Right kidney (tissue), 1 donor: ENCODE results near the gene XPO5.
"Not testable (repeated sequence)": the region's sequence is repeated elsewhere in the genome, so short reads cannot be mapped to it uniquely, and the experiment has no call there.

Experiments
- DNase-seq: peaks from one replicate; pipeline ENCODE4 v3.0.0-alpha.2; 2016

XPO5 gene

GRCh38 chr6:43517505-43518357 lies 58.1 kb downstream of the XPO5 start:
- DNase-seq: no peak

- DNase-seq: peak; percentile 86
These were observed 58.9 kb downstream of the XPO5 start, which contains the start of the genes POLR1C and YIPF3 for GRCh38 chr6:43516697-43517504. POLR1C (plus strand) TSS chr6:43517089; CDS start chr6:43517110, 21 bp downstream. YIPF3 (minus strand) TSS chr6:43516926; CDS start chr6:43516807, 119 bp downstream.

GRCh38 chr6:43516367-43516696 lies 59.5 kb downstream of the XPO5 start:
- no peak for DNase-seq

- no peak for DNase-seq
These were observed 60.0 kb downstream of the XPO5 start for GRCh38 chr6:43515808-43516207.

GRCh38 chr6:43511824-43512415 lies 63.9 kb downstream of the XPO5 start:
- DNase-seq: no peak

GRCh38 chr6:43510827-43511163 lies 65.0 kb downstream of the XPO5 start:
- DNase-seq: no peak

GRCh38 chr6:43509984-43510826 lies 65.6 kb downstream of the XPO5 start, which contains the start of gene LRRC73:
LRRC73 (minus strand) TSS chr6:43510346; CDS start chr6:43509785, 561 bp downstream.
- peak; percentile 91 for DNase-seq

- DNase-seq: peak; percentile 60
These were observed 66.5 kb downstream of the XPO5 start for GRCh38 chr6:43509142-43509983.

GRCh38 chr6:43508481-43509141 lies 67.2 kb downstream of the XPO5 start:
- DNase-seq: no peak

GRCh38 chr6:43506667-43507471 lies 69.0 kb downstream of the XPO5 start:
- DNase-seq: peak; percentile 69

GRCh38 chr6:43506171-43506570 lies 69.7 kb downstream of the XPO5 start:
- DNase-seq: no peak

- DNase-seq: no peak
These were observed 70.1 kb downstream of the XPO5 start for GRCh38 chr6:43505718-43506117.

GRCh38 chr6:43504756-43505593 lies 70.9 kb downstream of the XPO5 start:
- DNase-seq: no peak

- DNase-seq: no peak
These were observed 72.4 kb downstream of the XPO5 start for GRCh38 chr6:43503443-43503842.

- DNase-seq: no peak
These were observed 73.2 kb downstream of the XPO5 start for GRCh38 chr6:43502666-43503065.

GRCh38 chr6:43500921-43501320 lies 74.9 kb downstream of the XPO5 start:
- no peak for DNase-seq

- no peak for DNase-seq
These were observed 76.6 kb downstream of the XPO5 start for GRCh38 chr6:43499028-43499815.

GRCh38 chr6:43498291-43498690 lies 77.5 kb downstream of the XPO5 start:
- DNase-seq: not testable (repeated sequence)
